SK-N-SH (cell line): Measurements from ENCODE around the gene ANTKMT. TPM values are rescaled to one million over a fixed set of nuclear protein-coding genes. Genes with fewer than 3 reads are reported as not detected.

Experiments
- CTCF ChIA-PET: fragments of 300-600, 350-600 bp; formaldehyde crosslinking; extraction: SDS; loops from one replicate; lab custom pipeline; 2021; lab: Yijun Ruan, JAX
- POLR2A ChIA-PET: fragments of 350-600 bp; sonication (Branson Sonifier 250); formaldehyde crosslinking; extraction: SDS; loops from one replicate; lab custom pipeline; 2020; ENCODE audit warnings: antibody characterized with exemption, inconsistent platforms; lab: Yijun Ruan, JAX
- DNase-seq: peaks from one replicate; pipeline ENCODE4 v3.0.0; 2012
- H2AFZ ChIP-seq: fragments of 200-600 bp; sonication (generic); 2 replicates; pipeline ENCODE4 v1.8.1; 2016; ENCODE audit warnings: antibody characterized with exemption, mild to moderate bottlenecking, low read depth
- H3F3A ChIP-seq: fragments of 200-600 bp; sonication (generic); replicated peaks from 2 replicates; pipeline ENCODE3; 2016; ENCODE audit warnings: antibody characterized with exemption, mild to moderate bottlenecking; ENCODE audit not compliant: insufficient read depth
- H3K27ac ChIP-seq, 2 experiments: fragments of 200-500 bp in 1 of 2; fragments of 200-600 bp in 1 of 2; sonication (Bioruptor generic) in 1 of 2; sonication (generic), shearing (Covaris generic) in 1 of 2; 2 replicates each; pipeline versions ENCODE4 v1.5.1 to v1.6.1; 2014 to 2016; ENCODE audit warnings: low read depth in 2 of 2, inconsistent platforms in 1 of 2, low read length in 1 of 2, mild to moderate bottlenecking in 1 of 2, mixed read lengths in 1 of 2
- H3K27me3 ChIP-seq: fragments of 200-600 bp; sonication (generic), shearing (Covaris generic); 2 replicates; pipeline ENCODE4 v1.6.1; 2016; ENCODE audit warnings: mixed run types; ENCODE audit not compliant: insufficient read depth
- H3K36me3 ChIP-seq, 2 experiments: fragments of 200-500 bp in 1 of 2; fragments of 200-600 bp in 1 of 2; sonication (Bioruptor generic) in 1 of 2; sonication (generic) in 1 of 2; replicated peaks in 1 of 2; 2 replicates each; pipeline versions ENCODE3 to v1.5.1; 2014 to 2016; ENCODE audit warnings: low read length in 1 of 2, mild to moderate bottlenecking in 1 of 2; ENCODE audit not compliant: insufficient read depth in 2 of 2, control insufficient read depth in 1 of 2
- H3K4me1 ChIP-seq, 2 experiments: fragments of 200-500 bp in 1 of 2; fragments of 200-600 bp in 1 of 2; sonication (Bioruptor generic) in 1 of 2; sonication (generic), shearing (Covaris generic) in 1 of 2; 2 replicates each; pipeline versions ENCODE4 v1.5.1 to v1.6.1; 2014 to 2016; ENCODE audit warnings: low read depth in 1 of 2, low read length in 1 of 2, mixed run types in 1 of 2; ENCODE audit not compliant: insufficient read depth in 2 of 2, control insufficient read depth in 1 of 2
- H3K4me2 ChIP-seq: fragments of 200-600 bp; sonication (generic), shearing (Covaris generic); 2 replicates; pipeline ENCODE4 v1.6.1; 2017; ENCODE audit warnings: mixed run types
- H3K4me3 ChIP-seq, 2 experiments: fragments of 200-500 bp in 1 of 2; fragments of 200-600 bp in 1 of 2; sonication (Bioruptor generic) in 1 of 2; sonication (generic), shearing (Covaris generic) in 1 of 2; 2 replicates each; pipeline versions ENCODE4 v1.5.1 to v1.8.1; 2014 to 2016; ENCODE audit warnings: low read depth in 2 of 2, inconsistent platforms in 1 of 2, low read length in 1 of 2, mild to moderate bottlenecking in 1 of 2, mixed read lengths in 1 of 2, moderate library complexity in 1 of 2
- H3K79me2 ChIP-seq: fragments of 200-600 bp; sonication (generic); 2 replicates; pipeline ENCODE4 v1.8.1; 2017; ENCODE audit warnings: mild to moderate bottlenecking; ENCODE audit not compliant: insufficient read depth
- H3K9ac ChIP-seq: fragments of 200-600 bp; sonication (generic); 2 replicates; pipeline ENCODE4 v1.6.1; 2017; ENCODE audit warnings: mixed run types
- H3K9me2 ChIP-seq: fragments of 200-600 bp; sonication (generic); 2 replicates; pipeline ENCODE4 v1.6.1; 2017; ENCODE audit warnings: mixed run types
- H3K9me3 ChIP-seq: fragments of 200-600 bp; sonication (generic); 2 replicates; pipeline ENCODE4 v1.6.1; 2017; ENCODE audit warnings: mixed run types, mild to moderate bottlenecking, moderate library complexity
- H4K20me1 ChIP-seq: fragments of 200-600 bp; sonication (generic); 2 replicates; pipeline ENCODE4 v1.6.1; 2017; ENCODE audit warnings: mild to moderate bottlenecking, mixed run types; ENCODE audit not compliant: insufficient read depth
- FOSL2 ChIP-seq: IDR thresholded peaks from 2 replicates; pipeline ENCODE4 v1.4.0; 2012; ENCODE audit warnings: low read depth, mild to moderate bottlenecking, moderate library complexity, borderline replicate concordance
- FOXJ3 ChIP-seq: sonication (generic); formaldehyde crosslinking; IDR thresholded peaks from 2 replicates; pipeline ENCODE4 v1.5.1; 2020; ENCODE audit warnings: mild to moderate bottlenecking, missing genetic modification reagents
- GABPA ChIP-seq: IDR thresholded peaks from 2 replicates; pipeline ENCODE4 v1.4.0; 2012; ENCODE audit warnings: low read depth, mild to moderate bottlenecking
- NFIC ChIP-seq: IDR thresholded peaks from 2 replicates; pipeline ENCODE4 v1.4.0; 2012; ENCODE audit warnings: borderline replicate concordance
- RCOR1 ChIP-seq: fragments of 150-350 bp; IDR thresholded peaks from 2 replicates; pipeline ENCODE4 v1.6.1; 2017; ENCODE audit warnings: antibody characterized with exemption, low read length
- RXRA ChIP-seq: IDR thresholded peaks from 2 replicates; pipeline ENCODE4 v1.4.0; 2012; ENCODE audit warnings: low read depth, mild to moderate bottlenecking, borderline replicate concordance
- TAF1 ChIP-seq: IDR thresholded peaks from 2 replicates; pipeline ENCODE4 v1.6.1; 2012; ENCODE audit warnings: low read depth, mild to moderate bottlenecking, low read length, moderate library complexity, borderline replicate concordance
- WGBS: methylation state at CpG from one replicate; pipeline ENCODE4 v1.1.6; 2017; ENCODE audit warnings: low lambda C conversion rate; 5-methylcytosine and 5-hydroxymethylcytosine counted together
- polyA plus RNA-seq, 3 experiments: library from polyadenylated mRNA; depleted of rRNA; stranded (reverse); fragments of >200 nt; gene quantifications; 2 replicates each; pipeline ENCODE4 v1.2.3, GENCODE V29; 2012
- TF ChIP-seq, protein P1 (sequence below): IDR thresholded peaks from 2 replicates; pipeline ENCODE4 v1.4.0; 2012; ENCODE audit warnings: low read depth, borderline replicate concordance
- TF ChIP-seq, protein P2 (sequence below): IDR thresholded peaks from 2 replicates; pipeline ENCODE4; 2012
- TF ChIP-seq, protein P3 (sequence below): IDR thresholded peaks from 2 replicates; pipeline ENCODE4 v1.6.1; 2012; ENCODE audit warnings: mild to moderate bottlenecking, low read depth, low read length, moderate library complexity
- TF ChIP-seq, protein P4 (sequence below): fragments of 200-600 bp; sonication (generic); IDR thresholded peaks from 2 replicates; pipeline ENCODE4 v1.6.1; 2017; ENCODE audit warnings: antibody characterized with exemption, mild to moderate bottlenecking, moderate library complexity

Gene ANTKMT
- polyA plus RNA-seq, 1 of the 3 experiments (the other 2 are of a cell fraction), result 57.4 TPM

DNA sequence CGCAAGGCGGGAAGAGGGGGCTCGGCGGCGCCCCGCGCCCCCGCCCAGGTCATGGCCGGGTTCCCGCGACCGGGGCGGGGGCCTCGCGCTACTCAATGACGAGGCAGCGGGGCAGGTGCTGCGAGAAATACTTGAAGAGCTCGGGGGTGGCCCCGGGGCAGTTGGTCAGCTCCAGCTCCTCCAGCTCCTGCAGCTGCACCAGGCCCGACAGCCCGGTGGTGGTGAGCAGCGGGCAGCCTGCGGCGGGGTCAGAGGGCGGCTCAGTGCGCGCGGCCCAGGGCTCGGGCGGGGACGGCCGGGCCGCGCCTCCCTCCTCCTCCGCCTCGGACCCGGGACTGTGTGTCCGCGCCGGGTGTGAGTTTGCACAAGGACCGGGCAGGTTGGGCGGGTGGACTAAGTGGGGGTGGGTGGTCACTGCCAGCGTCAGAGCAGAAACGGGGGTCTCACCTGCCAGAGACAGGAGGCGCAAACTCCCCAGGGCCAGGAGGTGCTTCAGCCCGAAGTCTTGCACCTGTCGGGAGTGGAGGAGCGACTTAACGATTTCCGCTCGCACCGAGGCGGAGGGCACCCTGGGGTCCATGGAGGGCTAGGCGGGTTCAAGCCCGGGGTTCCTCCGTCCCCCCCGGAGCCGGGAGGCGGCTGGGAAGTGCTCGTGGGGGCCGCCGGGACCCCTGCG, 26.6 kb upstream of the ANTKMT start (continued):
- TF ChIP-seq, protein P1, sequence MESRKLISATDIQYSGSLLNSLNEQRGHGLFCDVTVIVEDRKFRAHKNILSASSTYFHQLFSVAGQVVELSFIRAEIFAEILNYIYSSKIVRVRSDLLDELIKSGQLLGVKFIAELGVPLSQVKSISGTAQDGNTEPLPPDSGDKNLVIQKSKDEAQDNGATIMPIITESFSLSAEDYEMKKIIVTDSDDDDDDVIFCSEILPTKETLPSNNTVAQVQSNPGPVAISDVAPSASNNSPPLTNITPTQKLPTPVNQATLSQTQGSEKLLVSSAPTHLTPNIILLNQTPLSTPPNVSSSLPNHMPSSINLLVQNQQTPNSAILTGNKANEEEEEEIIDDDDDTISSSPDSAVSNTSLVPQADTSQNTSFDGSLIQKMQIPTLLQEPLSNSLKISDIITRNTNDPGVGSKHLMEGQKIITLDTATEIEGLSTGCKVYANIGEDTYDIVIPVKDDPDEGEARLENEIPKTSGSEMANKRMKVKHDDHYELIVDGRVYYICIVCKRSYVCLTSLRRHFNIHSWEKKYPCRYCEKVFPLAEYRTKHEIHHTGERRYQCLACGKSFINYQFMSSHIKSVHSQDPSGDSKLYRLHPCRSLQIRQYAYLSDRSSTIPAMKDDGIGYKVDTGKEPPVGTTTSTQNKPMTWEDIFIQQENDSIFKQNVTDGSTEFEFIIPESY, result no peak
- no peak for TF ChIP-seq TAF1
- TF ChIP-seq RCOR1, result no peak

DNA sequence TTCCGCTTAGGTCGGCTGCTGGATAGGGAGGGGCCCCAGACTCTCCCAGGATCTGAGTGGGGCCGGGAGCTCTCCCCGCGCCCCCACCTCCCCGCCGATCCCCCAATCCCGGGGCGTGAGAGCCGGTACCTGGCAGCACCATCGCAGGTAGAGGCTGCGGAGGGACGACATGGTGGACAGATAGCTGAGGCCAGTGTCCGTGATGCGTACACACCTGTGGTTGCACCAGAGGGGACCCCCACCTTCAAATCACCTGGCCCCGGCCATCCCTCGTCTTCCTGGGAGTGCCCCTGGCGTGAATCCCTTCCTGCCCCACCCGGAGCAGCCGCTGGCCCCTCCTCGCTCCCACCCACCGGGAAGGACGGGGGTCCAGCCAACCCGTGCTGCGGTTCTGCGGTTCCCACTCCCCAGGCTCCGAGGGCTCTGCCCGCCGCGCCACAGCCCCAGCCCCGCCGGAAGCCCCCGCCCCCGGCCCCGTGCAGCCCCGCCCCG, 26.0 kb upstream of the ANTKMT start:
- Histone ChIP-seq H3K4me1 (no peaks in the 10 kb centered on the region), H3K9me2 (no peaks in the 10 kb centered on the region), H3K27me3 (no peaks in the 10 kb centered on the region), H3K4me2 (no peak overlapping the region), H3K27ac (no peak overlapping the region), H3F3A (peaks cover 20% of the 10 kb centered on the region), H4K20me1 (peaks cover 12% of the 10 kb centered on the region), H3K4me3 (no peak overlapping the region), H3K9ac (no peak overlapping the region), H3K79me2 (peaks cover 19% of the 10 kb centered on the region), H3K9me3 (no peaks in the 10 kb centered on the region), H2AFZ (no peak overlapping the region), H3K36me3 (peaks cover 0 to 2% of the 10 kb centered on the region in 2 experiments)
- DNase-seq, result no peak
- 89% methylated on average over 29 of the region's 37 CpGs for WGBS
- ChIA-PET CTCF (no interaction called here), POLR2A (no interaction called here)
- no peak for TF ChIP-seq FOSL2
- TF ChIP-seq, protein P2, sequence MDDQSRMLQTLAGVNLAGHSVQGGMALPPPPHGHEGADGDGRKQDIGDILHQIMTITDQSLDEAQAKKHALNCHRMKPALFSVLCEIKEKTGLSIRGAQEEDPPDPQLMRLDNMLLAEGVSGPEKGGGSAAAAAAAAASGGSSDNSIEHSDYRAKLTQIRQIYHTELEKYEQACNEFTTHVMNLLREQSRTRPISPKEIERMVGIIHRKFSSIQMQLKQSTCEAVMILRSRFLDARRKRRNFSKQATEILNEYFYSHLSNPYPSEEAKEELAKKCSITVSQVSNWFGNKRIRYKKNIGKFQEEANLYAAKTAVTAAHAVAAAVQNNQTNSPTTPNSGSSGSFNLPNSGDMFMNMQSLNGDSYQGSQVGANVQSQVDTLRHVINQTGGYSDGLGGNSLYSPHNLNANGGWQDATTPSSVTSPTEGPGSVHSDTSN, result no peak
- TF ChIP-seq, protein P3, sequence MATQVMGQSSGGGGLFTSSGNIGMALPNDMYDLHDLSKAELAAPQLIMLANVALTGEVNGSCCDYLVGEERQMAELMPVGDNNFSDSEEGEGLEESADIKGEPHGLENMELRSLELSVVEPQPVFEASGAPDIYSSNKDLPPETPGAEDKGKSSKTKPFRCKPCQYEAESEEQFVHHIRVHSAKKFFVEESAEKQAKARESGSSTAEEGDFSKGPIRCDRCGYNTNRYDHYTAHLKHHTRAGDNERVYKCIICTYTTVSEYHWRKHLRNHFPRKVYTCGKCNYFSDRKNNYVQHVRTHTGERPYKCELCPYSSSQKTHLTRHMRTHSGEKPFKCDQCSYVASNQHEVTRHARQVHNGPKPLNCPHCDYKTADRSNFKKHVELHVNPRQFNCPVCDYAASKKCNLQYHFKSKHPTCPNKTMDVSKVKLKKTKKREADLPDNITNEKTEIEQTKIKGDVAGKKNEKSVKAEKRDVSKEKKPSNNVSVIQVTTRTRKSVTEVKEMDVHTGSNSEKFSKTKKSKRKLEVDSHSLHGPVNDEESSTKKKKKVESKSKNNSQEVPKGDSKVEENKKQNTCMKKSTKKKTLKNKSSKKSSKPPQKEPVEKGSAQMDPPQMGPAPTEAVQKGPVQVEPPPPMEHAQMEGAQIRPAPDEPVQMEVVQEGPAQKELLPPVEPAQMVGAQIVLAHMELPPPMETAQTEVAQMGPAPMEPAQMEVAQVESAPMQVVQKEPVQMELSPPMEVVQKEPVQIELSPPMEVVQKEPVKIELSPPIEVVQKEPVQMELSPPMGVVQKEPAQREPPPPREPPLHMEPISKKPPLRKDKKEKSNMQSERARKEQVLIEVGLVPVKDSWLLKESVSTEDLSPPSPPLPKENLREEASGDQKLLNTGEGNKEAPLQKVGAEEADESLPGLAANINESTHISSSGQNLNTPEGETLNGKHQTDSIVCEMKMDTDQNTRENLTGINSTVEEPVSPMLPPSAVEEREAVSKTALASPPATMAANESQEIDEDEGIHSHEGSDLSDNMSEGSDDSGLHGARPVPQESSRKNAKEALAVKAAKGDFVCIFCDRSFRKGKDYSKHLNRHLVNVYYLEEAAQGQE, result no peak
- TF ChIP-seq NFIC, result no peak
- no peak for TF ChIP-seq RCOR1
- TF ChIP-seq RXRA, result no peak
- TF ChIP-seq GABPA, result no peak
- TF ChIP-seq FOXJ3 (CRISPR knock-in tag), result no peak
- TF ChIP-seq, protein P4, sequence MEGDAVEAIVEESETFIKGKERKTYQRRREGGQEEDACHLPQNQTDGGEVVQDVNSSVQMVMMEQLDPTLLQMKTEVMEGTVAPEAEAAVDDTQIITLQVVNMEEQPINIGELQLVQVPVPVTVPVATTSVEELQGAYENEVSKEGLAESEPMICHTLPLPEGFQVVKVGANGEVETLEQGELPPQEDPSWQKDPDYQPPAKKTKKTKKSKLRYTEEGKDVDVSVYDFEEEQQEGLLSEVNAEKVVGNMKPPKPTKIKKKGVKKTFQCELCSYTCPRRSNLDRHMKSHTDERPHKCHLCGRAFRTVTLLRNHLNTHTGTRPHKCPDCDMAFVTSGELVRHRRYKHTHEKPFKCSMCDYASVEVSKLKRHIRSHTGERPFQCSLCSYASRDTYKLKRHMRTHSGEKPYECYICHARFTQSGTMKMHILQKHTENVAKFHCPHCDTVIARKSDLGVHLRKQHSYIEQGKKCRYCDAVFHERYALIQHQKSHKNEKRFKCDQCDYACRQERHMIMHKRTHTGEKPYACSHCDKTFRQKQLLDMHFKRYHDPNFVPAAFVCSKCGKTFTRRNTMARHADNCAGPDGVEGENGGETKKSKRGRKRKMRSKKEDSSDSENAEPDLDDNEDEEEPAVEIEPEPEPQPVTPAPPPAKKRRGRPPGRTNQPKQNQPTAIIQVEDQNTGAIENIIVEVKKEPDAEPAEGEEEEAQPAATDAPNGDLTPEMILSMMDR, result no peak
